DND-41 (cell line): Measurements from ENCODE around the gene CSNK2A1.

Source experiments
- CTCF ChIP-seq: IDR thresholded peaks from 2 replicates; pipeline ENCODE4 v1.5.1; 2012; ENCODE audit warnings: borderline replicate concordance, low read length, moderate library complexity, mild to moderate bottlenecking; ENCODE audit not compliant: poor library complexity, severe bottlenecking; ENCODE audit errors: extremely low read depth
- EZH2 ChIP-seq: IDR thresholded peaks from 3 replicates; pipeline ENCODE4 v1.6.1; 2012; ENCODE audit warnings: borderline replicate concordance, low read depth, mild to moderate bottlenecking, moderate library complexity, low read length, inconsistent platforms; ENCODE audit not compliant: severe bottlenecking

GRCh38 chr20:535958-536357 is 7.6 kb downstream of the CSNK2A1 start:
- TF ChIP-seq EZH2 (no peak), CTCF (no peak)
